DND-41 (cell line): ENCODE results near the gene SH2D4B.

Experiments used
- CTCF ChIP-seq: IDR thresholded peaks from 2 replicates; pipeline ENCODE4 v1.5.1; 2012; ENCODE audit warnings: borderline replicate concordance, low read length, moderate library complexity, mild to moderate bottlenecking; ENCODE audit not compliant: poor library complexity, severe bottlenecking; ENCODE audit errors: extremely low read depth
- EZH2 ChIP-seq: IDR thresholded peaks from 3 replicates; pipeline ENCODE4 v1.6.1; 2012; ENCODE audit warnings: borderline replicate concordance, low read depth, mild to moderate bottlenecking, moderate library complexity, low read length, inconsistent platforms; ENCODE audit not compliant: severe bottlenecking

GRCh38 chr10:80512031-80512526 is 25.6 kb upstream of the SH2D4B start:
- no peak for TF ChIP-seq CTCF
- no peak for TF ChIP-seq EZH2
